GM21737 (cell line): ENCODE data around the gene ADGRG3.
"Not testable (repeated sequence)": the region's sequence is repeated elsewhere in the genome, so short reads cannot be mapped to it uniquely, and the experiment has no call there.

Experiments
- ATAC-seq: cut with Tn5 transposase; IDR thresholded peaks from one replicate; pipeline ENCODE4 v1.9.1; 2021; ENCODE audit warnings: mild to moderate bottlenecking, moderate library complexity; ENCODE audit not compliant: unreplicated experiment

The ADGRG3 gene

DNA sequence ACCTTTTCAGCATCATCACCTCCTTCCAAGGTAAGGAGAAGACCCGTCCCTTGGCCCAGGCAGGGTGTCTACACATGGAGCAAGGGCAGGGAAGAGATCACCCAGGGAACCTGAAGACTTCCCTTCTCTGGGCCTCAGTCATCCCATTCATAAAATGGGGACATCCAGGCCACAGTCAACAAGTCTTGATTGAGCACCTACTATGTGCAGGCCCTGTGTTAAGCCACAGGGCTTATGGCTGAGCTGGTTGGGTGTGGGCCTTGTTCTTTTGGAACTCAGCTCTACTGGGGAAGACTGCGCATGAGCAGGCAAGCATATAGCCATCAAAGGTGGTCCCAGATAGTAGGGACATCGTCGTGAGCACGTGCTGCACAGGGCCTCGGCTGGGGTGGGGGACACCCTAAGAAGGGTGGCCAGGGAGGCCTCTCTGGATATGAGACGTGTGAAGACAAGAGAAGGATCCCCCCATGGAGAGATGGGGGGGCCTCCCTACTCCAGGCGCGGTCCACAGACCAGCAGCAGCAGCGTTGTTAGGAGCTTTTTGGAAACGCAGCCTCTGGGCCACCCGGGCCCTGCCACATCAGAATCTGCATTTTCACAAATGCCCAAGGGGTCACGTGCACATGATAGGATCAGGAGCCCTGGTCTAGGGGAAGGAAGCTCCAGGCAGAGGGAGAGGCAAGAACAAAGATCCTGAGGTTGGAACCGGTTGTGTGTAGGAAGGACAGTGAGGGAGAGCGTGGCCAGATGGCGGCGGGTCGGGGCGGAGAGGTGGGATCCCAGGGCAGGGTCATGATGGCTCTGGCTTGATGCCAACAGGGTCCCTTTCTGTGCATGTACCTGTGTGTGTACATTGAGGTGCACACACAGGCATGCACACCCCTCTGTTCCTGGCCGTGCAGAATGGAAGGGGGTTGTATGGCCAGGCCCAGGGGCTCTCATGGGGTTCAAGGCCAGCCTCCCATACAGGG is 5.9 kb upstream of the ADGRG3 start:
- no peak for ATAC-seq

DNA sequence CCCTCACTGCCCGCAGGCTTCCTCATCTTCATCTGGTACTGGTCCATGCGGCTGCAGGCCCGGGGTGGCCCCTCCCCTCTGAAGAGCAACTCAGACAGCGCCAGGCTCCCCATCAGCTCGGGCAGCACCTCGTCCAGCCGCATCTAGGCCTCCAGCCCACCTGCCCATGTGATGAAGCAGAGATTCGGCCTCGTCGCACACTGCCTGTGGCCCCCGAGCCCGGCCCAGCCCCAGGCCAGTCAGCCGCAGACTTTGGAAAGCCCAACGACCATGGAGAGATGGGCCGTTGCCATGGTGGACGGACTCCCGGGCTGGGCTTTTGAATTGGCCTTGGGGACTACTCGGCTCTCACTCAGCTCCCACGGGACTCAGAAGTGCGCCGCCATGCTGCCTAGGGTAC is 4.7 kb upstream of the ADGRG3 start:
- ATAC-seq: no peak

DNA sequence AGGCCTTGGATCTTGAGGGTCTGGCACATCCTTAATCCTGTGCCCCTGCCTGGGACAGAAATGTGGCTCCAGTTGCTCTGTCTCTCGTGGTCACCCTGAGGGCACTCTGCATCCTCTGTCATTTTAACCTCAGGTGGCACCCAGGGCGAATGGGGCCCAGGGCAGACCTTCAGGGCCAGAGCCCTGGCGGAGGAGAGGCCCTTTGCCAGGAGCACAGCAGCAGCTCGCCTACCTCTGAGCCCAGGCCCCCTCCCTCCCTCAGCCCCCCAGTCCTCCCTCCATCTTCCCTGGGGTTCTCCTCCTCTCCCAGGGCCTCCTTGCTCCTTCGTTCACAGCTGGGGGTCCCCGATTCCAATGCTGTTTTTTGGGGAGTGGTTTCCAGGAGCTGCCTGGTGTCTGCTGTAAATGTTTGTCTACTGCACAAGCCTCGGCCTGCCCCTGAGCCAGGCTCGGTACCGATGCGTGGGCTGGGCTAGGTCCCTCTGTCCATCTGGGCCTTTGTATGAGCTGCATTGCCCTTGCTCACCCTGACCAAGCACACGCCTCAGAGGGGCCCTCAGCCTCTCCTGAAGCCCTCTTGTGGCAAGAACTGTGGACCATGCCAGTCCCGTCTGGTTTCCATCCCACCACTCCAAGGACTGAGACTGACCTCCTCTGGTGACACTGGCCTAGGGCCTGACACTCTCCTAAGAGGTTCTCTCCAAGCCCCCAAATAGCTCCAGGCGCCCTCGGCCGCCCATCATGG is 4.0 kb upstream of the ADGRG3 start:
- no peak for ATAC-seq

DNA sequence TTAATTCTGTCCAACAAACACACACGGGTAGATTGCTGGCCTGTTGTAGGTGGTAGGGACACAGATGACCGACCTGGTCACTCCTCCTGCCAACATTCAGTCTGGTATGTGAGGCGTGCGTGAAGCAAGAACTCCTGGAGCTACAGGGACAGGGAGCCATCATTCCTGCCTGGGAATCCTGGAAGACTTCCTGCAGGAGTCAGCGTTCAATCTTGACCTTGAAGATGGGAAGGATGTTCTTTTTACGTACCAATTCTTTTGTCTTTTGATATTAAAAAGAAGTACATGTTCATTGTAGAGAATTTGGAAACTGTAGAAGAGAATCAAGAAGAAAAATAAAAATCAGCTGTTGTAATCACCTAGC is 3.5 kb upstream of the ADGRG3 start:
- ATAC-seq: no peak

DNA sequence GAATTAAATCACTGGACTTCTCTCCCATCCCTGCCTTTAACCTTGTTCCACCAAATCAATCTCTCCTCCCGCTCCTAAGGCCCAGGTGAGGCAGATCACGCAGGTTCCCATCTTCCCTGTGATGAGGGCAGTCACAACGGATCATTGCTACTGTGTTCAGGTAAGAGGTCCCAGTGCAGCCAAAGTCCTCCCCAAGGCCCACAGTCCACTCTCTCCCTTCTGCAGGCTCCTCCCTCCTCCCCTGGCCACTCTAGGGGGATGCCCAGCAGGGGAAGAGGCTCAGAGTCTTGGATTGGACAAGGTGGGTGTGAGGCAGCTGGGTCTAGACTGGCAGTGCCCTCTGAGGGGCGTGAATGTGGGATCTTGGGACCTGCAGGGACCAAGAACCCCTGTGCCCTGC is 2.6 kb upstream of the ADGRG3 start:
- ATAC-seq: no peak

DNA sequence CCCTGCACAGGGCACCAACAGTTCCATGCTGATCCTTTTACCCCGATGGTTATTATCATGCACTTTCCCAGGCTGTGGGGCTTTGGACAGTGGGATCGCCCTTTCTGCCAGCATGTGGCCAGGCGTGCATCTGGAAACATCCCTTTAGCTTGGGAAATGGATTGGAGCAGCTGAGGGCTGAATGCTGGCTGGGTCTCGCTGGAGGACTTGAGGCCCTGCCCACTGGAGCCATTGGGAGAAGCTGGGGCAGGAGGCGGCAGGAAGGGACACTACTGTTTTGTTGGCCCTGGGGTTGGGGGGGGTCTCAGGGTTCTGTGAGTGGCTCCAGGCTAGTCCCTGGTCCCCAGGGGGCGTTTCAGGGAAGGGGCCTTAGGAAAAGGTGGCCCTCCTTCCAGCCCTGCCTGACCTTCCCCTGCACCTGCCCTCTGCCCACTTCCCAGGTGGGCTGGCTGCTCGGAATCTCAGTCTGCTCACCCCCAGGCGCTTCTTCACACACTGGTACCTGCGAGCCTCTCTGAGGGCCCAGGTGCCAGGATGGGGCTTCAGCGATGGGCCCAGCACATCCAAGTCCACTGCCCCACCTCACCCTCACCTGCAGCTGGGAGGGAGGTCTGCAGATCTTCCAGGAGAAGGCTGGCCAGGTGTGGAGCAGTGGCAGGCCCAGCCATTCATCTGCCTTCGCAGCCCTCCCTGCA is 1.6 kb upstream of the ADGRG3 start:
- no peak for ATAC-seq

DNA sequence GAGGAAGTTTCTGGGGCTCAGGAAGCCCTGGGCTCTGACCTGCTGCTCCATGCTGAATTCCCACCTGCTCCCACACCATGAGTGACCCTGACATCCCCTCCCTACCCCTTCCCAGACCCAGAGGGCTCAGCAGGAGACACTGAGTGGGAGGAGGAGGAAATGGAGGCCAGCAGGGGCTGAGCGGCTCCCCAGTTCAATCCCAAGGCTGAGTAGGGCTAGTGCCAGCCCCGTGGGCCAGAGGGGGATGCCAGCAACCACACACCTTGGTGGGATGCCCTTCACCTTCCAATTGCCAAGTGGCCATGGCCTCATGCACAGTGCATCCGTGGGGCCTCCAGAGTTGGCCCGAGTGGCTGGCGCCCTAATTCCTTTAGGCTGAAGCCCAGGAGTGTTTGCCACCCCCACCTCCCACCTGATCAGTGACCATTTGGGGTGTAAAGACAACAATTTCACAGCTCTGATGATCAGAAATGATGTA is 1.0 kb upstream of the ADGRG3 start:
- ATAC-seq: no peak

DNA sequence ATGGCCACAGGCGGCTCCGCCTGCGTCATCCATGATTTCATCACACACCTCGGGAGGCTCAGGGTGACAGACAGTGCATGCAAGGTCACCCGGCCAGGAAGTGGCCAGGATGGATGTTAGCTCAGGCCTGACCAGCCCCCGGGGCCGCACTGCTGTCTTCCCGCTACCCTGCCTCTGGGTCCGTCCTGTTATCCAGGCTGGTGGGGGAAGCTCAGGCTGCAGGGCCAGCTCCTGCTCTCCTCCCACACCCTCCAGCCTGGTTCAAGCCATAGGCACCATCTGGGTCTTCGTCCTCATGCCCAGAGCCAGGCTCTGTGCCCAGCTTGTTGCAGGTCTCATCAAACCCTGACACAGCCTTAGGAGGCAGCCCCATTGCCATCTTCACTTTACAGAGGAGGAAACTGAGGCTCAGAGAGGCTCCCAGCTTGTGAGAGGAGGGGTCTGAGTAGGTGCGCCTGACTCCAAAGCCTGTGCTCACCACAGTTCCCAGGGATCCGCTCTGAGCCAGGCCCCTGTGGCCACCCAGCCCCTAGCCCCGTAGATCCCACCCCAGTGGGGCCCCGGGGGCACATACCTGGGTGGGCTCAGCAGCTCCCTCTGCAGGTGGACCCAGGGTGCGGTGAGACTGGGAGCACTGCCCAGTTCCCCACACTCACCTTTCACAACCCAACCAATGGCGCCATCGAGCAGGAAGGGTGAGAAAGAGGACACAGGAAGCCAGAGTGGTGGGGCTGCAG is 412 bp upstream of the ADGRG3 start:
- ATAC-seq: no peak

DNA sequence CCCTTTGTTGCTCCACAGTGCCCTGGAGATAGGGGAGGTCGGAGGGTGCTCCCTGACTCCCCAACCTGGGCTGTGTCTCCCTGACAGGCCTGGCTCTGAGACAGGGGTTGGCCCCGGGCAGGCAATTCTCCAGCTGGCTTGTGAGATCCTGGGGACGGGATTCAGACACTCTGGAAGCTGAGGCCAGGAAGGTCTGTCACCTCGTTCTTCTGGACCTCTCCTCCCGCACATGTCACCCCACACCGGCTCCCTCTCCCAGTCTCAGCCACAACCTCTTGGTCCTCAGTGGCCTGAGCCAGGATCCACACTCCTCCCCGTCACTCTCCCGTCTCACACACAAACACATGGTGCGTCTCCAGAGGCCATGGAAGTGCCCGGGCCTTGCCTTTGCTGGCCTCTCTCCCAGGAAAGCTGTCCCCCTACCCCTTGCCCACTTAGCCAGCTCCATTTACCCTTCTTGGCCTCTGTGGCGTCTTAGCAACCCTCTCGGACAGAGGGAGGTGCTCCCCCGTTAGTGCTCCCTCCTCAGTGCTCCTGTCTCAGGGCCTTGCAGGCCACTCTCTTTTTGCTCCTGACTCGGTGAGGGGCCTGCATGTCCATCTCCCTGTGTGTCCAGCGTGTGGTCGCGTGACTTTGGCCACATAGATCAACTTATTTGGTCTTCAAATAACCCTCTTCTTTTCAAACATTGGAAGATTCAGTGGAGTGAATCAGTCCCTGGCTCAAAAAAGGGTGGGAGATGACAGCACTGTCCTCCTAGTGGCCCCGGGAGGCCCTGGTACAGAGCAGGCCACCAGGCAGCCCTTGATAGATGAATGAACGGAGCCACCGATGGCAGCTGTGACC is 747 bp downstream of the ADGRG3 start:
- no peak for ATAC-seq

DNA sequence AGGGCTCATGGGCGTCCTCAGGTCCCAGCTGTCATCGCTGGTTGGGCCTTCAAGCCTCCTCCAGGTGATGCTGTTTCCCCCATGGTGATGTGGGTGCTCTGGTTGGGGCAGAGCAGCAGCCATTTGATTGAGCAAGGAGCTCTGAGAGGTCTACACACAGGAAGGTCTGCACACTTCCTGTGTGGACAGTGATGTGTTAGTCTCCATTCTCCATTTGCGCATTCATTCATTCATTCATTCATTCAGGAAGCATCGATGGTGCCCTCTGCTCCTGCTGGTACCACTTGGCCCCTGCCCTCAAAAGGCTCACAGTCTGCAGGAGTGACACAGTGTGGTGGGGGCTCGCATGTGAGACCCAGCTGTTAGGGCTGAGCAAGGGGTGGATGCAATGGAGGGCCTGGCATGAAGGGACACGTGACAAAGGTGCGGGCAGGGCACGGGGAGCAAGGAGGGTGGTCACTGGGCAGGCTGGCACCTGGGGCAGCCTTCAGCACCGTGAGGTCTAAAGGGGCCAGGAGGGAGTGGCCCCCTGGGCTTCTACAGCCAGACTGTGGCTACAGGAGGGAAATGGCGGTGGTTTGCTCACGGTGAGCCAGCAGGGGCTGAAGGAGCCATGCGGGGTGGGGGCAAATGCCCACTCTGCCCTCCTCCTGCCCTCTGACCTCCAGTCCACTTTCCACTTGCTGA is 1.5 kb downstream of the ADGRG3 start:
- no peak for ATAC-seq

DNA sequence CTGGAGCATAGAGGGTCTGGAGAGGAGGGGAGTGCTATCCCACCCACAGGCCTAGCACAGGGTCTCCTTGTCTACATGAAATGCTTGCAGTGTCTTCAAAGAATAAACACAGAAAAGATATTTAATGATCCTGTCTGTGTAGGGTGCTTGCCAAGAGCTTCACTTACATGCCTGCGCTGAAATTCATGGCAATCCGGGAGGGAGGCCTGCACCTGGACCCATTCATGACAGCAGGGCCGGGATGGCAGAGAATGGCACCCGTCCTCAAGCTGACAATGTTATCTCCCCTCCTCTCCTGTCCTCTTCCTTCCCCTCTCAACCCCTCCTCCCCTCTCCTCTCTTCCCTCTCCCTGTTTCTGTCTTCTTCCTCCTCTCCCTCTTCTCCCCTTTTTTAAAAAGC is 2.1 kb downstream of the ADGRG3 start:
- ATAC-seq: no peak

DNA sequence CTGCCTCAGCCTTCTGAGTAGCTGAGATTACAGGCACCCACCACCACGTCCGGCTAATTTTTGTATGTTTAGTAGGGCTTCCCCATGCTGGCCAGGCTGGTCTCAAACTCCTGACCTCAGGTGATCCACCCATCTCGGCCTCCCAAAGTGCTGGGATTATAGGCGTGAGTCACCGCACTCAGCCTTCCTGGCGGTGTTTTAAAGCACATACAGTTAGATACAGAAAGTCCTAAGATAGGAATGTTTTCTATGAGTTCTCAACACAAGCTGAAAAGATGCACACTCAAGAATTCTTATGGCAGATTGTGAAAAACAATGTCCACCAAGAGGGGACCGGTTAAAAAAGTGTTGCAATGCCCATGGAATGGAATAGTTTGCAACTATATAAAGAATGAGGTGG is 3.3 kb downstream of the ADGRG3 start:
- not testable (repeated sequence) for ATAC-seq

DNA sequence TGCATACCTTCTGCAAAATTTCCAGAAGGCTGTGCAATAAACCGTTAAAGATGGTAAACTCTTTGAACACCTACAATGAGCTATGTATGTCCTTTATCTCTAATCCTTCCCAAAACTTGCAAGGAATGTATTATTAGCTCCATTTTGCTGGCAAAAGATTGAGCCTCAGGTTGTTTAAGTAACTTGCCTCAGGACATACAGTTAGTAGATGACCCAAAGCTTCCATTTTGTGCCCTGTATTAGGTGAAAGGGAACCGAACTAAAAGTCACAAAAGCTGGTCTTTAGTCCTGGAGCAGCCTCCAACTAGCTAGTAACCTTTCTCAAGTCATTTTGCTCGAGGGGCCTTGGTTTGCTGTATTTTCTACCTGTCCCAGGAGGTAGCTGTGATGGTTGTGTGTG is 4.3 kb downstream of the ADGRG3 start:
- ATAC-seq: no peak

DNA sequence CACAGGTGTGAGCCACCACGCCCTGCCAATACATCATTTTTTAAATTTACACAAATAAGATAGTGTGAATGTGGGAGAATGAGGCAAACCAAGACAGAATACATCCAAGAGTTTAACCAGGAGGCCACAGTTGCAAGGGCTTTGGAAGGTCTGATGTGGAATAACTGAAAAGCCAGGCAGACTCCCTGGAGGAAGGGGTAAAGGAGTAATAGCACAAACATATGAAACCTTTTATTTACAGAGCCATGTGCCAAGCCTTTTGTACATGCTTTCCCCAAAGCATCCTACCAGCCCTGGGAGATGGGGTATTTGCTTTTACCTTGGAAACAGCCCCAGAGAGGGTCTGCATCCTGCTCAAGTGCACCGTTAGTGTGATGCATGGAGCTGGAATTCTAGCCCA is 4.7 kb downstream of the ADGRG3 start:
- no peak for ATAC-seq

DNA sequence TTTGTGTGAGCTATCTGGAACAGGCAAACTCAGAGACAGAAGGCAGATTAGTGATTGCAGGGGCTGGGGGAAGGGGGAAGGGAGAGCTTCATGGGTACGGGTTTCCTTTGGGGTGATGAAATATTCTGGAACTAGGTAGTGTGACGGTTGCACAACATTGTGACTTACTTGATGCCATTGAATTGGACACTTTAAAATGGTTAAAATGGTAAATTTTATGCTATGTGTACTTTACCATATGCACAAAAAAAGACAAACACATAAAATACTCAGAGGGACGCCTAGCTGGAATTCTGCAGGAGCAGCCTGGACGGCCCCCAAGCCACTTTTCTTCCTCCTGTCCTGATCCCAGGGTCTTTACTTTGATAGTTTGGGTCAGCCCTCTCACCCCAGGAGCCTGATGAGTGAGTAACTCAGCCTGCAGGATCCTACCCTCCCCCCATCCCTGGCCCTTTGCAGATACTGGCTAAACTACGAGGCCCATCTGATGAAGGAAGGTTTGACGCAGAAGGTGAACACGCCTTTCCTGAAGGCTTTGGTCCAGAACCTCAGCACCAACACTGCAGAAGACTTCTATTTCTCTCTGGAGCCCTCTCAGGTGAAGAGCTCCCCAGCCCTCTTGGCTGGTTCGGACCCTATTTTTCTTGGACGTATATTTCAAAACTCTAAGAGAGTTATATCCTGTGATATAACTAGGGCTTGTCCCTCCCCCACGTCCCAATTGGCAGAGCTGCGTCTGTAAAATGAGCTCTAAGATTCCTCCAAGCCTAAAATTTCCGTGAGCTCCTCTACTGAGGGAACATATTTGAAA is 7.8 kb downstream of the ADGRG3 start:
- no peak for ATAC-seq

DNA sequence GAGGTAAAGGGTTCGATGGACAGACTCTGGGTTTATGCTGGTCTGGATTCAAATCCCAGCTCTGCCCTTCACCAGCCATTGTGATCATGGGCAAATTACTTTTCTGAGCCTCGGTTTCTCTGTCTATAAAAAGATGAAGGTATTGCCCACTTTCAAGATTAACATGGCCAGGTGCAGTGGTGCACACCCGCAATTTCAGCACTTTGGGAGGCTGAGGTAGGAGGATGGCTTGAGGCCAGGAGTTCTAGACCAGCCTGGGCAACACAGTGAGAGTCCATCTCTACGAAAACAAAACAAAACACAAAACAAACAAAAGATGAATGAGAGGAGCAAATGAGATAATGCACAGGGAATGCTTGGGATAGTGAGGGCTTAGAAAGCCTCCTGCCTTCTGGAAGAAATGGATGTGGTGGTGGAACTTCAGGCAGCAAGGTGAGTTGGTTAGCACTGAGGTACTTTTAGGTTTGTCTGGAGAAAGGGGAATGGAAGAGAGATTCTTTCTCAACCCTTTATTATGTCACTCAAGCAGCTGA is 8.5 kb downstream of the ADGRG3 start:
- no peak for ATAC-seq

DNA sequence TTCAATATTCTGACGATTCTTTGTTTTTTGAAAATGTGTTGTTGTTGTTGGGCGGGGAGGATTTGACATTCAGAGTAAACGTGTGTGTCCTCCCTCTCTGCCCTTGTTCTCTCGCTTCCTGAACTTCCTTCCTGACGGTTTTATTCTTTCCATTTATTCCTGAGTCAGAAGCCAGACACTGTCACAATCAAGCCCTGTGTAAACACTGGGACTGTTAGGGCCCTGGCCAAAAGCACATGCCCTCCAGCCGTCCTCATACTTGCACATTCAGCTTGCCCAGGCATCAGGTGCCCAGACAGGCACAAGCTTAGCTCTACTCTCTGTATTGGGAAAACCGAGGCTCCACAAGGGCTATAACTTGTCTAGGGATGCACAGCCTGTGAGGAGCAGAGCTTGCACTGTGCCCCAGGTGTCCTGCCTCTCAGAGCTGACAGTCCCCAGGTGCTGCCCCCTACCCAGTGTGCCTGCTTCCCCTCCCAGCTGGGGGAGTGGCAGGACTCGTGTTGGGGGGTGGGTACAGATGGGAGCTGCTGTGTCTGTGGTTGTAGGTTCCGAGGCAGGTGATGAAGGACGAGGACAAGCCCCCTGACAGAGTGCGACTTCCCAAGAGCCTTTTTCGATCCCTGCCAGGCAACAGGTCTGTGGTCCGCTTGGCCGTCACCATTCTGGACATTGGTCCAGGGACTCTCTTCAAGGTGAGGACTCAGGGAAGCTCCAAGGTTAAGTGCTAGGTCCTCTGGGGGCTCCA is 9.7 kb downstream of the ADGRG3 start:
- no peak for ATAC-seq

DNA sequence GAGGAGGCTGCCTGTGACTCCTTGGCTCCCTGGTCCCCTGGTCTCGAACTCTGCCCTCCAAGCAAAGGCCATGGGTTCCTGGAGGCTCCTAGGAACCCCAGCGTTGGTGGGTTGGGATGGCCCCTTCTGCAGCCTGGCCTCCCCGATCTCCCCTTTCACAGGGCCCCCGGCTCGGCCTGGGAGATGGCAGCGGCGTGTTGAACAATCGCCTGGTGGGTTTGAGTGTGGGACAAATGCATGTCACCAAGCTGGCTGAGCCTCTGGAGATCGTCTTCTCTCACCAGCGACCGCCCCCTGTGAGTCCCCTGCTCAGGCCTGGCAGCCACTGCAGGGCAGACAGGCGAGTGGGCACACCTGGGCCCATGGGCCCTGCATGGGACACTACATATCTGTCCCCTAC is 10.9 kb downstream of the ADGRG3 start:
- ATAC-seq: no peak
